ENCODE results near the gene CUX1.
A peak's percentile ranks its signal among the peaks of the same experiment; 100 is the strongest.
"Not testable (repeated sequence)": the region's sequence is repeated elsewhere in the genome, so short reads cannot be mapped to it uniquely, and the experiment has no call there.

CUX1 gene

GRCh38 chr7:102302025-102302424 is 484.6 kb downstream of the CUX1 start:
- DNase-seq = no peak

- no peak for DNase-seq
Observed at GRCh38 chr7:102303669-102304422, 486.4 kb downstream of the CUX1 start.

GRCh38 chr7:102304668-102305067 is 487.2 kb downstream of the CUX1 start:
- no peak for DNase-seq

- no peak for DNase-seq
Observed at GRCh38 chr7:102305414-102306268, 488.2 kb downstream of the CUX1 start.

GRCh38 chr7:102306916-102307677 is 489.7 kb downstream of the CUX1 start:
- peak; percentile 56 for DNase-seq

- no peak for DNase-seq
Observed at GRCh38 chr7:102310414-102310815, 493.0 kb downstream of the CUX1 start.

GRCh38 chr7:102312317-102312716 is 494.9 kb downstream of the CUX1 start:
- no peak for DNase-seq

GRCh38 chr7:102313997-102314780 is 496.8 kb downstream of the CUX1 start:
- no peak for DNase-seq

- no peak for DNase-seq
Observed at GRCh38 chr7:102317231-102318059, 500.0 kb downstream of the CUX1 start.

GRCh38 chr7:102318482-102318971 is 501.1 kb downstream of the CUX1 start:
- DNase-seq = no peak

GRCh38 chr7:102319671-102320070 is 502.2 kb downstream of the CUX1 start:
- DNase-seq = no peak

- no peak for DNase-seq
Observed at GRCh38 chr7:102320181-102320580, 502.8 kb downstream of the CUX1 start.

GRCh38 chr7:102320601-102321350 is 503.4 kb downstream of the CUX1 start:
- no peak for DNase-seq

GRCh38 chr7:102321351-102322201 is 504.1 kb downstream of the CUX1 start:
- DNase-seq = peak; percentile 58

- no peak for DNase-seq
Observed at GRCh38 chr7:102322202-102322715, 504.8 kb downstream of the CUX1 start.

- DNase-seq = no peak
Observed at GRCh38 chr7:102323914-102324195, 506.4 kb downstream of the CUX1 start.

GRCh38 chr7:102325106-102325505 is 507.7 kb downstream of the CUX1 start:
- not testable (repeated sequence) for DNase-seq

GRCh38 chr7:102326157-102326889 is 508.9 kb downstream of the CUX1 start:
- no peak for DNase-seq

- not testable (repeated sequence) for DNase-seq
Observed at GRCh38 chr7:102327183-102327582, 509.8 kb downstream of the CUX1 start.
